ENCODE measurements around the gene VTCN1.

The VTCN1 gene

GRCh38 chr1:117209094-117209493, 1.6 kb downstream of the VTCN1 start:
- DNase-seq (ENCODE audit: low read depth, low spot score), result no peak

- no peak for DNase-seq (ENCODE audit: low read depth, low spot score)
These were observed 2.1 kb downstream of the VTCN1 start for GRCh38 chr1:117208580-117208979.

GRCh38 chr1:117205368-117205767, 5.4 kb downstream of the VTCN1 start:
- DNase-seq (ENCODE audit: low read depth, low spot score), result peak; percentile 15

GRCh38 chr1:117201808-117202207, 8.9 kb downstream of the VTCN1 start:
- DNase-seq (ENCODE audit: low read depth, low spot score), result no peak

- DNase-seq (ENCODE audit: low read depth, low spot score), result no peak
These were observed 12.6 kb downstream of the VTCN1 start for GRCh38 chr1:117198097-117198496.

GRCh38 chr1:117189726-117190125, 21.0 kb downstream of the VTCN1 start:
- DNase-seq (ENCODE audit: low read depth, low spot score), result no peak

- DNase-seq (ENCODE audit: low read depth, low spot score), result peak; percentile 54
These were observed 21.8 kb downstream of the VTCN1 start for GRCh38 chr1:117188816-117189437.

GRCh38 chr1:117188170-117188815, 22.4 kb downstream of the VTCN1 start:
- DNase-seq (ENCODE audit: low read depth, low spot score), result no peak

- no peak for DNase-seq (ENCODE audit: low read depth, low spot score)
These were observed 27.6 kb downstream of the VTCN1 start for GRCh38 chr1:117183112-117183511.

GRCh38 chr1:117182319-117182718, 28.4 kb downstream of the VTCN1 start:
- no peak for DNase-seq (ENCODE audit: low read depth, low spot score)

GRCh38 chr1:117181630-117182041, 29.1 kb downstream of the VTCN1 start:
- no peak for DNase-seq (ENCODE audit: low read depth, low spot score)

- no peak for DNase-seq (ENCODE audit: low read depth, low spot score)
These were observed 30.4 kb downstream of the VTCN1 start for GRCh38 chr1:117180147-117180967.

- DNase-seq (ENCODE audit: low read depth, low spot score), result no peak
These were observed 31.3 kb downstream of the VTCN1 start for GRCh38 chr1:117179471-117179870.

- peak; percentile 57 for DNase-seq (ENCODE audit: low read depth, low spot score)
These were observed 32.0 kb downstream of the VTCN1 start for GRCh38 chr1:117178756-117179155.

- DNase-seq (ENCODE audit: low read depth, low spot score), result no peak
These were observed 33.4 kb downstream of the VTCN1 start for GRCh38 chr1:117177376-117177775.

- no peak for DNase-seq (ENCODE audit: low read depth, low spot score)
These were observed 34.1 kb downstream of the VTCN1 start for GRCh38 chr1:117176579-117176978.

- DNase-seq (ENCODE audit: low read depth, low spot score), result no peak
These were observed 35.9 kb downstream of the VTCN1 start for GRCh38 chr1:117174851-117175250.

- no peak for DNase-seq (ENCODE audit: low read depth, low spot score)
These were observed 37.0 kb downstream of the VTCN1 start for GRCh38 chr1:117173691-117174090.

GRCh38 chr1:117173006-117173405, 37.7 kb downstream of the VTCN1 start:
- DNase-seq (ENCODE audit: low read depth, low spot score), result no peak

GRCh38 chr1:117171900-117172511, 38.7 kb downstream of the VTCN1 start:
- DNase-seq (ENCODE audit: low read depth, low spot score), result peak; percentile 87

GRCh38 chr1:117169871-117170596, 40.7 kb downstream of the VTCN1 start:
- peak; percentile 48 for DNase-seq (ENCODE audit: low read depth, low spot score)

GRCh38 chr1:117167402-117167801, 43.3 kb downstream of the VTCN1 start:
- no peak for DNase-seq (ENCODE audit: low read depth, low spot score)
